ENCODE measurements around the gene FOXS1.
"Not testable (repeated sequence)": the region's sequence is repeated elsewhere in the genome, so short reads cannot be mapped to it uniquely, and the experiment has no call there.

Gene FOXS1

DNA sequence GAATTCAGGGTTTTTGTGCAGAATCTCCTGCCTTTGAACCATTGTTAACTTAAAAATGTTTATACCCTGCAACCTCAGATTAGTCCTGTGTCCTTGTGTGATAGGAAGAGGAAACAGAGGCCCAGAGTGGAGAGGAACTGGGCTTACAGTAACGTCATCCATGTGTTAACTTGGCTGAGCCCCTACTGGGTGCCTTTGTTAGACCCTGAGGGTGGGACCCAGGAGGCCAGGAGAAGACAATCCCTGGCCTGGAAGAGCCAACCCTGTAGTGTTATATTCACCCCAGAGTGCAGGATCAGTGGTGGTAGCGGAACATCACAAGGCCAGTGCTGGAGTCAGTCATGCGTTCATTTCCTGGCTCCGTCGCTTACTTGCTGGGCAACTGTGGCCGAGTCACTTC lies 15.7 kb downstream of the FOXS1 start:
- in situ Hi-C loops (cut with HindIII; ENCODE audit: low pct_ligation_motif_present, low pct_unique_long_range_greater_than_20kb, low sequenced_read_pairs), result no loop called here
- no peak for DNase-seq

DNA sequence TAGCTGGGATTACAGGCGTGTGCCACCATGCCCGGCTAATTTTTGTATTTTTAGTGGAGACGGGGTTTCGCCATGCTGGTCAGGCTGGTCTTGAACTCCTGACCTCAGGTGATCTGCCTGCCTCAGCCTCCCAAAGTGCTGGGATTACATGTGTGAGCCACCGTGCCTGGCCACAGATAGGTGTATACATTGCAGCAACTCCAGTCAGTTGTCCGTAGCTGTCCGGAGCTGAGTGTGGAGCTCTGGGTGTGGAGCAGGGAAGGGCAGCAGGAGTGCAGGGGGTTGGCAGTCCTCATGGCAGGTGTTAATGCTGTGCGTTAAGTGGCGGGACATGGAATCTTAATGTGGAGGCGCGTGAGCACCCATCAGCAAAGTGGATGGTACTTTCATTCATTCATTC lies 17.4 kb downstream of the FOXS1 start:
- in situ Hi-C loops (cut with HindIII; ENCODE audit: low pct_ligation_motif_present, low pct_unique_long_range_greater_than_20kb, low sequenced_read_pairs); DNase-seq: not testable (repeated sequence)

DNA sequence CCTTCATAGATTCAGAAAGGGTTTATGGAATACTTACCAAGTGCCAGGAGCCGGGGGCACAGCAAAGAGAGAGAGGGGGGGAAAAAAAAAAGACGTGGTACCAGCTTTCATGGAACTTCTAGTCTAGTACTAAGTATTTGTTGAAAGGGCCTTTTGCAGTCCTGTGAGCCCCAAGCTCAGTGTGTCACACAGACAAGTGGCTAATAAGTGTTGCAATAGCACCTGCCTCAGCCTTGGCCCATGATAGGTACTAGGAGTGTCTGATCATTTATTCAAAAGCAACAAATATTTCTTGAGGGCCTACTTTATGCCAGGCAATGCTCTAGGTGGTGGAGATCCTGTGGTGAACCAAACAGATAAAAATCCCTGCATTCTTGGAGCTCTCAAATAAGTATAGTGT lies 18.3 kb downstream of the FOXS1 start:
- in situ Hi-C loops (cut with HindIII; ENCODE audit: low pct_ligation_motif_present, low pct_unique_long_range_greater_than_20kb, low sequenced_read_pairs), result no loop called here

DNA sequence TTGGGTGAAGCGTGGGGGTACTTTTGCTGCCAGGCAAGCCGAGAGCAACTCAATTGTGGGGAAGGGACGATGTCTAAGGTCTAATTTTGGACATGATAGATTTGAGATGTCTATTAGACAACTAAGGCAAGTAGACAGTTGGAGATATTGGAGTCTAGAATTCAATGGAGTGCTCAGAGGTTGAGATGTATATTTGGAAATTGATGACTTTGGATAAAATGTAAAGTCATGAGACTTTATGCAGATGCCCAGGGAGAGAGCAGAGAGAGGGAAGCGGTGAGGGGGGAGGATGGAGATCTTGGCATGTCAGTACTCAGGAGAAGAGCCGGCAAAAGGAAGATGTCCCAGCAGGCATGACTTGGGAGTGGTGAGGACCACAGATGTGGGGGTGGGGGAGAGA lies 19.3 kb downstream of the FOXS1 start:
- in situ Hi-C loops (cut with HindIII; ENCODE audit: low pct_ligation_motif_present, low pct_unique_long_range_greater_than_20kb, low sequenced_read_pairs), result no loop called here
- DNase-seq, result no peak

More for the DNA sequence above, 18.3 kb downstream of the FOXS1 start:
- no peak for DNase-seq

DNA sequence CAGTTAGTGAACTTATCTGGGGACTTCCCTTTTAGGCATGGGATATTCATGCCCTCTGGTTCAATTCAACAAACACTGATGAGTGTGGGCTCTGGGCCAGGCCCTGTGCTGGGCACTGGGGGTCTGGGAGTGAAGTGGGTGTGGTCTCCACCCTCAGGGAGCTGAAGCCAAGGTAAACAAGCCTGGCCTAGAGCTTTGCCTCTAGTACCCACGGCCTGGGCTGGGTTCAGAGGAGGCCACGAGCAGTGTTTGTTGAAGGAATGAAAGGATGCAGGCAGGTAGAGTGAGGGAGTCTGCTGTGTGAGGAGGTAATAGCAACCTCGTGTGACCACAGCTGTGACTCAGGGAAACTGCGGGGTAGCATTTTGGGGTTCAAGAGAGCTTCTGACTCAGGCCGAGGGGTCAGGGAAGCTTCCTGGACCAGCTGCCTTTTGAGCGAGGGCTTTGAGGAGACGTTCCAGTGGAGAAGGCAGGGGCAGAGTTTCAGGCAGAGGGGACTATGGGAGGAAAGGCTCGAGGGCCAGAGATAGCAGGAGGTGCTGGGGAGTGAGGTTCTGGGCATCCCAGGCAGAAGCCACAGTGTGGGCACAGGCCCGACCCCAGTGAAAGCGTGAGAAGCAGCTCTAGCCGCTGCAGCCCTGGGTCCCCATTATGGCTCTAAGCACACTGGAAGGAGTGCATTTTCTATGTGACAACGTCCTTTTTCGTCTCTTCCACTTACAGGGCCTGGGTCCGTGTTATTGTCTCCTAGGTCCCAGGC lies 20.7 kb downstream of the FOXS1 start:
- no peak for DNase-seq
- in situ Hi-C loops (cut with HindIII; ENCODE audit: low pct_ligation_motif_present, low pct_unique_long_range_greater_than_20kb, low sequenced_read_pairs), result no loop called here

DNA sequence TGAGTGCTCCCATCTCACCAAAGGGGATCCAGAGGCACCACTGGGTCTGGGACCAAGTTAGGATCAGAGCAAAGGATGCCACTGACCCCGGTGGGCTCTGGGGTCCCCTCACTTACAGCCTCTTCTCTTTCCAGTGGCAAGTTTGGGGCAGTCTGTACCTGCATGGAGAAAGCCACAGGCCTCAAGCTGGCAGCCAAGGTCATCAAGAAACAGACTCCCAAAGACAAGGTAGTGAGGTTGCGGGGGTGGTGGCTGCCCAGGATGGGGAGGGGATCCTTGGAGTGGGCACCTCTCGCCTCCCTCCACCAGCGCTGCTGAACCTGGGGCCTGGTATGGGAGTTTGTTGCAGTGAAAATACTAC lies 21.3 kb downstream of the FOXS1 start:
- DNase-seq, result no peak
- in situ Hi-C loops (cut with HindIII; ENCODE audit: low pct_ligation_motif_present, low pct_unique_long_range_greater_than_20kb, low sequenced_read_pairs), result no loop called here

DNA sequence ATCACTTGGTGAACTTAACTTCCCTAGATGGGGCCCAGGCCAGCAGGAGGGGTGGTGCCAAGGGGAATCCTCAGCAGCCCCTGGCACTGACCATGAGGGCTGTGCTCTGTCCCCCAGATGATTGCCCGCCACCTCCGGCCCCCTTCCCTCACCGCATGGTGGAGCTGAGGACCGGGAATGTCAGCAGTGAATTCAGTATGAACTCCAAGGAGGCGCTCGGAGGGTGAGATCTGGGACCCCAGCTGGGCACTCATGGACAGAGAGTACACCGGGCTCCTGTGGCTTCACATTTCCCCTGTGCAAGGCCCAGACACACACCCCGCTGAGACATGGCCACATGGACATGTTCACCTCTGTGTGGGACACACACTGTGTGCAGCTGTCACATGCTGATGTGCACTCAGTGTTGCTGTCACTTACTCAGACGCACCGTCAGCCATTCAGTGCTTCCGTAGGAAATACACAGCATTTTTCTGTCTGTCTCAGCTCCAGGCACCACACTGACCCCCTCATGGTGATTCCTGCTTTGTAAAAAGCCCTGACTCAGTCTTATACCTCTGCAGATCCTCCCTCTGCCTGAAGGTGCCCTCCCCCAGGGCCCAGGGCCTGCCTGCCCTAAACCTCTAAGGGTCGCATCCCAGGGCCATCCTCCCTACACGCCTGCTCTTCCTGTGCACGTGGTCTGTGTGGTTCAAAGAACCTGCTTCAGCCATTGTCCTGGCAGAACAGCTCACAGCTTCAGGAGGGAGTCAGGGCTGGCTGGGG lies 21.9 kb downstream of the FOXS1 start:
- in situ Hi-C loops (cut with HindIII; ENCODE audit: low pct_ligation_motif_present, low pct_unique_long_range_greater_than_20kb, low sequenced_read_pairs), result no loop called here
- no peak for DNase-seq

DNA sequence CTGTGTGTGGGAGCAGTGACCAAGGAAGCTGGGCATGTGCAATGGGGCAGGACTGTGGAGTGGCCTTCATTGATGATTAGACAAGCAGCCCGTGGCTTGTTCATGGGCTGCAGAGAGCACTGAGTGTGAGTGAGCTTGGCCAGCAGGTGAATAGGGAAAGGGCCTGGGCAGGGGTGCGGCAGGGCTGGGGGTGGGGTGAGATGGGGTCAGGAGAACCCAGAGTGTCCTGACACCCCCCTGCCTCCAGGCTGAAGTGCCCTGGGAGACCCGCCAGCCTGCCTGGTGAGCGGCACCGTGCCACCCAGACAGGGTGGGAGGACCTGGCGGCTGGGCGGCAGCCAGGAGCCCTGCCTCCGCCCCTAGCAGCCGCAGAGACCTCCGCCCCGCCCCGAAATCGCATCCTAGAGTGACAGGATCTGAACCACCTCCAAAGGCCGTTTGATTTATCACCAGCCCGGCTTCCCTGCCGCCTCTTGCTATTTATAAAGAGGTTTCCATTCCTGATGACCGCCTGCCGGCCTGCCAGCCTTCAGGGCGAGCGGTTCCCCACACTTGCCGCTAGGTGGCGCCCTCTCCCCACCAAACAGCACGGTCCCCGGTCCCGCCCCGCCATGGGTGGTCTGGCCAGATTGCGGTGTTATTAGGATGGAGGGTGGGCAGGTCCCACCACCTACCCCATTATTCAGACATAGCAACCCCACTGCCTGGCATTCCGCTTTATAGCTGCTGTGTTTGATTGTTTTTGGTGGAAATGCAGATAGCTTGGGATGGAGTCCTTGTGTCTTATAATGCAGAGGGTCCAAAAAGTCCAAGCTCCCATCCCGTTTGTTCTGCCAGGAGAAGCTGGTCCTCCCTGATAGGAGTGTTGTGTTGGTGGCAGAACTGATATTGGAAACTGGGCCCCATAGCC lies 22.7 kb downstream of the FOXS1 start:
- in situ Hi-C loops (cut with HindIII; ENCODE audit: low pct_ligation_motif_present, low pct_unique_long_range_greater_than_20kb, low sequenced_read_pairs), result no loop called here
- peak; percentile 80 for DNase-seq

DNA sequence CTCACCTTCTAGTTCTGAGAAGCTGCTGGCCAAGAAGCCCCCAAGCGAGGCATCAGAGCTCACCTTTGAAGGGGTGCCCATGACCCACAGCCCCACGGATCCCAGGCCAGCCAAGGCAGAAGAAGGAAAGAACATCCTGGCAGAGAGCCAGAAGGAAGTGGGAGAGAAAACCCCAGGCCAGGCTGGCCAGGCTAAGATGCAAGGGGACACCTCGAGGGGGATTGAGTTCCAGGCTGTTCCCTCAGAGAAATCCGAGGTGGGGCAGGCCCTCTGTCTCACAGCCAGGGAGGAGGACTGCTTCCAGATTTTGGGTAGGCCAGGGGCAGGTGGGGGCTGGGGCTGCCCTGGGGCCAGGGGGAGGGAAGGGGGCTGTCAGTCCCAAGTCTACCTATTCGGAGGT lies 24.0 kb downstream of the FOXS1 start:
- in situ Hi-C loops (cut with HindIII; ENCODE audit: low pct_ligation_motif_present, low pct_unique_long_range_greater_than_20kb, low sequenced_read_pairs), result no loop called here
- no peak for DNase-seq

DNA sequence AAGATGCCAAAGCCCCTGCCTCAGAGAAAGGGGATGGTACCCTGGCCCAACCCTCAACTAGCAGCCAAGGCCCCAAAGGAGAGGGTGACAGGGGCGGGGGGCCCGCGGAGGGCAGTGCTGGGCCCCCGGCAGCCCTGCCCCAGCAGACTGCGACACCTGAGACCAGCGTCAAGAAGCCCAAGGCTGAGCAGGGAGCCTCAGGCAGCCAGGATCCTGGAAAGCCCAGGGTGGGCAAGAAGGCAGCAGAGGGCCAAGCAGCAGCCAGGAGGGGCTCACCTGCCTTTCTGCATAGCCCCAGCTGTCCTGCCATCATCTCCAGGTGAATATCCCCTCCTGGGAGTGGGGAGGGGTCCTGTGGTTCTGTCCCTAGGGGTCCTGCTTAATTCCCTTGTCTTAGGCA lies 25.2 kb downstream of the FOXS1 start:
- DNase-seq, result no peak
- in situ Hi-C loops (cut with HindIII; ENCODE audit: low pct_ligation_motif_present, low pct_unique_long_range_greater_than_20kb, low sequenced_read_pairs), result no loop called here

DNA sequence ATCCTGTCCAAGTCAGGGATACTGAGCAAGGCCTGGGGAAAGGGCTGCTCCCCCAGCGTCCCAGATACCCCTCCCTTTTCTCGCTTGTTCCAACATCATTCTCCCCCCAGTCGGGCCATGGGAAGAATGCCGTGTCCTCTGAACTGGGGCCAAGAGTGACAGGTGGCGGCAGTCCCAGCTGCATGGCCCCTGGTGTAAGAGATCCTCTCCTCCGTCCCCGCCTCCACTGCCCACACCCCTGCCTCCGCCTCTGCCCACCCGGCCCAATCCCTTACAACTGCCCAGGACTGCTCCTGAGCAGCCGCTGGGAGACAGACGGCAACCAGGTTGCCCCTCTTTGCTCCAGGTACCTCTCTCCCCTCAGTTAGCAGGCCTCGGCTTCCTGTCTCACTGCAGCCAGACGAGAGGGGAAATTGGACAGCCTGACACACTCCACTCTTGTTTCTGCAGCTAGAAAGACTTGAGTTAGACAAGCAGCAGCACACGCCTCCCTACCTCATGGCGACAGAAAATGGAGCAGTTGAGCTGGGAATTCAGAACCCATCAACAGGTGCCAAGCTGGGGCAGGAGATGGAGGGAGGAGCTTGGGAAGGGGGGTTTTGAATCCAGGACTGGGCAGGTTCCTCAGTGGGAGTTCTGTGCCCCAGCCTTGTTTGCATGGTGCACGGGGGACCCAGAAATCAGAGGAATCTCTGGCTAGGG lies 26.2 kb downstream of the FOXS1 start, which contains the start of gene MYLK2:
TSS of gene MYLK2 (plus strand) at position 274 of the 702 bp plus-strand sequence. CDS start at position 499, 225 bp downstream.
- in situ Hi-C loops (cut with HindIII; ENCODE audit: low pct_ligation_motif_present, low pct_unique_long_range_greater_than_20kb, low sequenced_read_pairs), result no loop called here
- DNase-seq, result no peak

DNA sequence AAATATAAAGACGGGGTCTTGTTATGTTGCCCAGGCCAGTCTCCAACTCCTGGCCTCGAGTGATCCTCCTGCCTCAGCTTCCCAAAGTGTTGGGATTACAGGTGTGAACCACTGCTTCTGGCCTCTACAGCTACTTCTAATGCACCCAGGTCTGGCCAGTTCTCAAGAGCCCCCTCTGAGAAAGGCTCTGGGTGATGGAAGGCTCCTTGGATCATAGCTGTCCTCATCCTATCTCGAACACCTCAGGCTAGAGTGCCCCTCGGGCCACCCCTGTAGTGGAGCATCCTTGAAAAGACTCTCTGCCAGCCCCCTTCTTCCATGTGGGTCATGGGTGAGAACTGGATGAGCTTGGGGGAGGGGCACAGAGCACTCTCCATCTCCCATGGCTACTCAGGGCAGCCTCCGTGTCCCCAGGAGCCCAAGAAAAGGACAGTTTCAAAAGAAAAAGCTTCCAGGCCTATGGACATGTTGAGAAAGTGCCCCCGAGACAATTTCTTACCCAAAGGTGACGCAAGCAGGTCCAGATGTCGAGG lies 27.0 kb downstream of the FOXS1 start:
- DNase-seq, result no peak
- in situ Hi-C loops (cut with HindIII; ENCODE audit: low pct_ligation_motif_present, low pct_unique_long_range_greater_than_20kb, low sequenced_read_pairs), result no loop called here

DNA sequence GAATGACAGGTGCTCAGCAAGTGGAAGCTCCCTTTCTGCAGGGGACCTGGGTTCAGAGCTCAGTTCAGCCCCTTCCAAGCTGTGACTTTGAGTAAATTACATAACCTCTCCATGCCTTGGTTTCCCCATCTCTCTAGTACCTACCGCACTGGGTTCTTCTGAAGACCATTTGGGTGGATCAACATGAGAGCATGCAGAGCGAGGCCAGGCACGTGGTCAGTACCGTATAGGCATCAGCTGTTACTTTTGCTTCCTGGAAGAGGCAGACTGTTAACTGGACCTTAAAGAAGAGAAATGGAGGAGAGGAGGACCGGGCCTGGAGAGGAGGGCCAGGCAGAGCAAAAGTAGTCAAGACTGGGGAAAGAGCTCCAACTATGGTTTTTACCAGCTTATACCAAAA lies 27.9 kb downstream of the FOXS1 start:
- in situ Hi-C loops (cut with HindIII; ENCODE audit: low pct_ligation_motif_present, low pct_unique_long_range_greater_than_20kb, low sequenced_read_pairs), result no loop called here
- DNase-seq, result no peak

DNA sequence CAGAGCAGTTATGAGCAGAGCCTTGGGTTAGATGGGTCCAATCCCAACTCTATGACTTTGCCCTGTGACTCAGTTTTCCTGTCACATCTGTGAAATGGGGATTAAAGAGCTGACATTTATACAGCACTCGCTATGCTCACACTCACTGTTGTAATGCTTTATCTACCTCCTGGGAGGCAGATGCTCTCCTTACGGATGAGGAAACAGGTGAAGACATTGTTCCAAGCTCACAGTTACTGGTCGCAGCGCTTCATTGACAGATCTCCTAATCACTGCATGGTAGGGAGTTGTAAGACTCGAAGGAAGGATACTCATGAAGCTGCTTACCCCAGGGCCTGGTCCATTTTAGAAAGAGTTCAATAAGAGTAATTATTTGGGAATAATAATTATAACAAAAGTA lies 29.2 kb downstream of the FOXS1 start:
- DNase-seq, result no peak

DNA sequence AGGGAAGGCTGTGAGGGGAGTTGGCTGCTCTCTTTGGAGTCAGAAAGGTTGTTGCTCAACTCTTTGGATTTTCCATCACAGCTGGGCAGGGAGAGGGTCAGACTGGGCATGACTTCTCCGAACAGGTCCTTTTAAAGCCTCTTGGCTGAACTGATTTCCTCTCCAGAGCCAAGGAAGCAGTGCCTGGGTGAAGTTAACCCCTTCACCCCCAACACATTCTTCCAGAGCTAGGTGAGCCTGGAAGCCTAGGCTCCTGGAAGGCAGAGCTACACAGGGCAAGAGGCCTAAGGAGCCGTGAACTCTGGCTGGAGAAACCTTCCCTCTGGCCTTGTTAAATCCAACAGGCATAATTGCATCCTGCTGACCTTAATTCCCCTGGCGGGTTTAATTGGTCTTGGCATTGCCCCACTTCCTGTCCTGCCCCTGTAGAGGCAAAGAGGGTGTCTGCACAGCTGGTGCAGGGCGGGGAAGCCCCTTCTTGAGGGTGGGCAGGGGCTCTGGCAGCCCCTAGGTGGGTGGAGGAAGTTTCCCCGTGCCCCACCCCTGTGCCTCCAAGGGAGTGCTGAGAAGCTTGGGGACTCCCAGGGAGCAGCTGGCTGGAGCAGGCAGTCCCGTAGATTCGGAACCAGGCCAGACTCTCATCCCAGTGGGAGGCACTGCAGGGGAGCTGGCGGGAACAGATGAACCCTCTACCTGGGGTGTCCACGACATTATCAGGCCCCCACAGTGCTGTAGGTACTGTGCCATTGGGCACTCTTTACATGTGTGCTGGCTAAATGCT lies 29.8 kb downstream of the FOXS1 start:
- no peak for DNase-seq
- in situ Hi-C loops (cut with HindIII; ENCODE audit: low pct_ligation_motif_present, low pct_unique_long_range_greater_than_20kb, low sequenced_read_pairs), result no loop called here

More for the DNA sequence above, 29.2 kb downstream of the FOXS1 start:
- in situ Hi-C loops (cut with HindIII; ENCODE audit: low pct_ligation_motif_present, low pct_unique_long_range_greater_than_20kb, low sequenced_read_pairs), result no loop called here

DNA sequence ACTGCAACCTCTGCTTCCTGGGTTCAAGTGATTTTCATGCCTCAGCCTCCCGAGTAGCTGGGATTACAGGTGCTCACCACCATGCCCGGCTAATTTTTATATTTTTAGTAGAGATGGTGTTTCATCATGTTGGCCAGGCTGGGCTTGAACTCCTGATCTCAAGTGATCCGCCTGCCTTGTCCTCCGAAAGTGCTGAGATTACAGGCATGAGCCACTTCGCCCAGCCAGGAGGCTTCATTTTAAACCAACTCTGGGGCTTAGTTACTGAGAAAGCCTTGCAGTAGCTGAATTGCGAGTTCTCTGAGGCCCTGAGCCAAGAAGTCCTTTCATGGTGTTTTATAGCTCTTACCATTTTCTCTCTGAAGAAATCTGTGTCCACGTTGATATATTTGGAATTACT lies 31.3 kb downstream of the FOXS1 start:
- in situ Hi-C loops (cut with HindIII; ENCODE audit: low pct_ligation_motif_present, low pct_unique_long_range_greater_than_20kb, low sequenced_read_pairs); DNase-seq: not testable (repeated sequence)

DNA sequence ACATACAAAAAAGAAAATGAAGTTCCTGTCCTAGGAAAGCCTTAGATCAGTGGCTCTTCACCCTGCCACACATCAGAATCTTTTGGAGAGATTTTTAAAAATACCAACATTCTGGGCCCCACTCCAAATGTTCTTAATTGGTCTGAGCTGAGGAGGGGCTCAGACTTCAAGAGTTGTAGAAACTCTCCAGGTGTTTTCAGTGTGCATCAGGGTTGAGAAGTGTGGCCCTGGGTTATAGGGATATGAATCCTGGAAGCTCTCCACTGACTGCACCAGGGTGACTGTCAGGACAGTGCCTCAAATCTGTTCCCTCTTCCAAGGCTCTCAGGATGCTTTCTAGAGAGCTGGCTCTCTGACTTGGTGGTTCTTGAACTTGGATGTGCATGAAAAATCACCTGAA lies 31.8 kb downstream of the FOXS1 start:
- DNase-seq, result no peak
- in situ Hi-C loops (cut with HindIII; ENCODE audit: low pct_ligation_motif_present, low pct_unique_long_range_greater_than_20kb, low sequenced_read_pairs), result no loop called here

Measured in ACHN (cell line).